ENCODE measurements around the gene KRTAP16-1. TPM values are rescaled to one million over a fixed set of nuclear protein-coding genes. Genes with fewer than 3 reads are reported as not detected.

The KRTAP16-1 gene
- not detected in 2 replicates for total RNA-seq

GRCh38 chr17:41308918-41309359 is at the start of gene KRTAP16-1:
Gene KRTAP16-1 (minus strand): TSS chr17:41309309. CDS start chr17:41309253, 56 bp downstream.

GRCh38 chr17:41350381-41350878 is 41.3 kb upstream of the KRTAP16-1 start, which contains the start of gene KRT33A:
Gene KRT33A (minus strand): TSS chr17:41350828. CDS start chr17:41350767, 61 bp downstream.

GRCh38 chr17:41315204-41315794 is 6.2 kb upstream of the KRTAP16-1 start, which contains the start of gene KRTAP17-1:
Gene KRTAP17-1 (minus strand): TSS chr17:41315710. CDS start chr17:41315650, 60 bp downstream.

GRCh38 chr17:41301916-41302901 is 6.9 kb downstream of the KRTAP16-1 start, which contains the start of gene KRTAP29-1:
Gene KRTAP29-1 (minus strand): TSS chr17:41302851. CDS start chr17:41302851, 0 bp downstream.

GRCh38 chr17:41275648-41276190 is 33.4 kb downstream of the KRTAP16-1 start, which contains the start of gene KRTAP9-7:
Gene KRTAP9-7 (plus strand): TSS chr17:41275698. CDS start chr17:41275698, 0 bp downstream.

GRCh38 chr17:41265078-41265477 is 44.0 kb downstream of the KRTAP16-1 start, which contains the start of gene KRTAP9-6:
Gene KRTAP9-6 (plus strand): TSS chr17:41265378. CDS start chr17:41265378, 0 bp downstream.

Other genes starting within 250 kb of the KRTAP16-1 start
- 0.65 TPM in 1 of 2 replicates, not detected in the other for gene KRTAP2-3, start 249.2 kb downstream of the KRTAP16-1 start, total RNA-seq
- gene KRTAP2-4, start 243.4 kb downstream of the KRTAP16-1 start, total RNA-seq = not detected in 2 replicates
- not detected in 2 replicates for gene KRTAP4-7, start 225.2 kb downstream of the KRTAP16-1 start, total RNA-seq
- gene KRTAP4-8, start 211.2 kb downstream of the KRTAP16-1 start, total RNA-seq = not detected in 2 replicates
- not detected in 2 replicates for gene KRTAP4-16, start 207.1 kb downstream of the KRTAP16-1 start, total RNA-seq
- gene KRTAP4-9, start 203.9 kb downstream of the KRTAP16-1 start, total RNA-seq = not detected in 2 replicates
- gene KRTAP4-11, start 190.9 kb downstream of the KRTAP16-1 start, total RNA-seq = not detected in 2 replicates
- not detected in 2 replicates for gene KRTAP4-12, start 185.1 kb downstream of the KRTAP16-1 start, total RNA-seq
- not detected in 2 replicates for gene KRTAP4-6, start 168.8 kb downstream of the KRTAP16-1 start, total RNA-seq
- not detected in 2 replicates for gene KRTAP4-5, start 159.5 kb downstream of the KRTAP16-1 start, total RNA-seq
- not detected in 2 replicates for gene KRTAP4-4, start 148.6 kb downstream of the KRTAP16-1 start, total RNA-seq
- not detected in 2 replicates for gene KRTAP4-3, start 141.1 kb downstream of the KRTAP16-1 start, total RNA-seq
- gene KRTAP4-2, start 131.1 kb downstream of the KRTAP16-1 start, total RNA-seq = not detected in 2 replicates
- gene KRTAP4-1, start 124.4 kb downstream of the KRTAP16-1 start, total RNA-seq = not detected in 2 replicates
- gene KRTAP9-1, start 119.4 kb downstream of the KRTAP16-1 start, total RNA-seq = not detected in 2 replicates
- gene KRTAP9-2, start 82.7 kb downstream of the KRTAP16-1 start, total RNA-seq = not detected in 2 replicates
- gene KRTAP9-3, start 76.9 kb downstream of the KRTAP16-1 start, total RNA-seq = not detected in 2 replicates
- not detected in 2 replicates for gene KRTAP9-8, start 71.3 kb downstream of the KRTAP16-1 start, total RNA-seq
- not detected in 2 replicates for gene KRTAP9-4, start 59.6 kb downstream of the KRTAP16-1 start, total RNA-seq
- gene KRTAP9-9, start 53.9 kb downstream of the KRTAP16-1 start, total RNA-seq = not detected in 2 replicates
- gene KRTAP9-6, start 43.9 kb downstream of the KRTAP16-1 start, total RNA-seq = not detected in 2 replicates
- not detected in 2 replicates for gene KRTAP9-7, start 33.6 kb downstream of the KRTAP16-1 start, total RNA-seq
- not detected in 2 replicates for gene KRTAP29-1, start 6.5 kb downstream of the KRTAP16-1 start, total RNA-seq
- gene KRTAP17-1, start 6.4 kb upstream of the KRTAP16-1 start, total RNA-seq = not detected in 2 replicates
- not detected in 2 replicates for gene KRT33A, start 41.5 kb upstream of the KRTAP16-1 start, total RNA-seq
- 0.30 and 0.32 TPM in 2 replicates for gene KRT33B, start 60.5 kb upstream of the KRTAP16-1 start, total RNA-seq
- 0.89 and 6.6 TPM in 2 replicates for gene KRT34, start 73.0 kb upstream of the KRTAP16-1 start, total RNA-seq
- gene KRT31, start 88.3 kb upstream of the KRTAP16-1 start, total RNA-seq = not detected in 2 replicates
- gene KRT37, start 115.3 kb upstream of the KRTAP16-1 start, total RNA-seq = not detected in 2 replicates
- not detected in 2 replicates for gene KRT38, start 131.7 kb upstream of the KRTAP16-1 start, total RNA-seq
- 0.09 TPM in 1 of 2 replicates, not detected in the other for gene KRT32, start 158.1 kb upstream of the KRTAP16-1 start, total RNA-seq
- not detected in 2 replicates for gene KRT35, start 171.8 kb upstream of the KRTAP16-1 start, total RNA-seq
- gene KRT36, start 180.6 kb upstream of the KRTAP16-1 start, total RNA-seq = not detected in 2 replicates
- 0.30 and 0.46 TPM in 2 replicates for gene KRT13, start 196.3 kb upstream of the KRTAP16-1 start, total RNA-seq
- 1.8 and 8.6 TPM in 2 replicates for gene KRT15, start 209.6 kb upstream of the KRTAP16-1 start, total RNA-seq
- gene KRT19, start 219.0 kb upstream of the KRTAP16-1 start, total RNA-seq = 82.3 and 279 TPM in 2 replicates